ENCODE results near the gene KCNA10.

GRCh38 chr1:110482662-110483307, 36.2 kb downstream of the KCNA10 start:
- no peak for TF ChIP-seq FOXA1 (IDR thresholded peaks at IDR 0.05)
- TF ChIP-seq TARDBP (IDR thresholded peaks at IDR 0.05): no peak
- TF ChIP-seq LEF1 (IDR thresholded peaks at IDR 0.05; ENCODE audit: borderline replicate concordance): no peak
